DOHH2 (cell line): ENCODE measurements around the gene MYDGF.

Experiments
- H3F3A ChIP-seq: fragments of 200-600 bp; sonication (generic), shearing (Covaris generic); 2 replicates; pipeline ENCODE4 v1.6.0; 2016; ENCODE audit warnings: antibody characterized with exemption, mild to moderate bottlenecking; ENCODE audit not compliant: control insufficient read depth, insufficient read depth
- H3K27ac ChIP-seq: fragments of 200-600 bp; sonication (generic); 2 replicates; pipeline ENCODE4 v1.5.1; 2014; ENCODE audit warnings: low read depth, mild to moderate bottlenecking, low read length, moderate library complexity
- H3K27me3 ChIP-seq: fragments of 200-600 bp; sonication (generic); 2 replicates; pipeline ENCODE4 v1.6.1; 2014; ENCODE audit warnings: mild to moderate bottlenecking, low read length, mixed read lengths; ENCODE audit not compliant: control insufficient read depth
- H3K36me3 ChIP-seq: fragments of 200-600 bp; sonication (generic); 2 replicates; pipeline ENCODE4 v1.6.1; 2014; ENCODE audit warnings: mild to moderate bottlenecking, low read length, moderate library complexity, mixed read lengths; ENCODE audit not compliant: control insufficient read depth
- H3K4me1 ChIP-seq: fragments of 200-600 bp; sonication (generic); 2 replicates; pipeline ENCODE4 v1.6.1; 2014; ENCODE audit warnings: mild to moderate bottlenecking, low read length, mixed read lengths; ENCODE audit not compliant: control insufficient read depth
- H3K4me2 ChIP-seq: fragments of 200-600 bp; sonication (generic); 2 replicates; pipeline ENCODE4 v1.6.0; 2014; ENCODE audit warnings: mild to moderate bottlenecking, low read length, moderate library complexity
- H3K4me3 ChIP-seq: fragments of 200-600 bp; sonication (generic); 2 replicates; pipeline ENCODE4 v1.5.1; 2014; ENCODE audit warnings: mild to moderate bottlenecking, low read length, mixed read lengths
- H3K79me2 ChIP-seq: fragments of 200-600 bp; sonication (generic); 2 replicates; pipeline ENCODE4 v1.6.1; 2014; ENCODE audit warnings: mild to moderate bottlenecking, low read length, mixed read lengths; ENCODE audit not compliant: control insufficient read depth
- H3K9me2 ChIP-seq: fragments of 200-600 bp; sonication (generic); replicated peaks from 2 replicates; pipeline ENCODE4 v1.6.1; 2014; ENCODE audit warnings: mild to moderate bottlenecking, low read length, mixed read lengths; ENCODE audit not compliant: control insufficient read depth
- H3K9me3 ChIP-seq: fragments of 200-600 bp; sonication (generic); 2 replicates; pipeline ENCODE4 v1.6.1; 2014; ENCODE audit warnings: antibody characterized with exemption, low read length, mixed read lengths; ENCODE audit not compliant: control insufficient read depth, insufficient read depth
- H4K20me1 ChIP-seq: fragments of 200-600 bp; sonication (generic); 2 replicates; pipeline ENCODE4 v1.6.0; 2014; ENCODE audit warnings: low read depth, mild to moderate bottlenecking, antibody characterized with exemption, low read length, moderate library complexity; ENCODE audit not compliant: control insufficient read depth, insufficient read depth
- CTCF ChIP-seq: fragments of 200-600 bp; sonication (generic); IDR thresholded peaks from one replicate; pipeline ENCODE4 v1.5.1; 2014; ENCODE audit warnings: antibody characterized with exemption, mild to moderate bottlenecking, low read depth, low read length; ENCODE audit not compliant: poor library complexity, severe bottlenecking
- EZH2phosphoT487 ChIP-seq: fragments of 200-600 bp; sonication (generic); IDR thresholded peaks from 2 replicates; pipeline ENCODE4 v1.6.1; 2017; ENCODE audit warnings: borderline replicate concordance, mild to moderate bottlenecking, antibody characterized with exemption, low read length, moderate library complexity, mixed read lengths

MYDGF gene

GRCh38 chr19:4689403-4689802 is 19.3 kb upstream of the MYDGF start:
- Histone ChIP-seq H3K4me1 (no peaks in the 10 kb centered on the region), H3F3A (no peaks in the 10 kb centered on the region), H3K36me3 (peaks cover 50% of the 10 kb centered on the region), H3K9me3 (no peaks in the 10 kb centered on the region), H3K9me2 (no peaks in the 10 kb centered on the region), H4K20me1 (no peaks in the 10 kb centered on the region), H3K27me3 (no peaks in the 10 kb centered on the region), H3K27ac (no peak overlapping the region), H3K79me2 (no peaks in the 10 kb centered on the region), H3K4me2 (no peak overlapping the region), H3K4me3 (no peak overlapping the region)
- TF ChIP-seq CTCF (no peak), EZH2phosphoT487 (no peak)

- Histone ChIP-seq H3K9me2 (no peaks in the 10 kb centered on the region), H3K27me3 (no peaks in the 10 kb centered on the region), H3K27ac (no peak overlapping the region), H4K20me1 (no peaks in the 10 kb centered on the region), H3F3A (no peaks in the 10 kb centered on the region), H3K4me3 (no peak overlapping the region), H3K4me2 (no peak overlapping the region), H3K4me1 (no peaks in the 10 kb centered on the region), H3K79me2 (no peaks in the 10 kb centered on the region), H3K9me3 (no peaks in the 10 kb centered on the region), H3K36me3 (peaks cover 43% of the 10 kb centered on the region)
- no peak for TF ChIP-seq EZH2phosphoT487
- TF ChIP-seq CTCF, result no peak
Observed at GRCh38 chr19:4688587-4688986, 18.4 kb upstream of the MYDGF start.

GRCh38 chr19:4687396-4687795 is 17.3 kb upstream of the MYDGF start:
- H3K27ac ChIP-seq, result no peak overlapping the region
- peaks cover 32% of the 10 kb centered on the region for H3K36me3 ChIP-seq
- no peaks in the 10 kb centered on the region for H3K27me3 ChIP-seq
- no peaks in the 10 kb centered on the region for H3F3A ChIP-seq
- no peaks in the 10 kb centered on the region for H3K4me1 ChIP-seq
- TF ChIP-seq CTCF (no peak), EZH2phosphoT487 (no peak)
- H3K9me2 ChIP-seq, result no peaks in the 10 kb centered on the region
- H3K4me2 ChIP-seq, result no peak overlapping the region
- H3K4me3 ChIP-seq, result no peak overlapping the region
- H3K9me3 ChIP-seq, result no peaks in the 10 kb centered on the region
- H4K20me1 ChIP-seq, result no peaks in the 10 kb centered on the region
- H3K79me2 ChIP-seq, result no peaks in the 10 kb centered on the region

DNA sequence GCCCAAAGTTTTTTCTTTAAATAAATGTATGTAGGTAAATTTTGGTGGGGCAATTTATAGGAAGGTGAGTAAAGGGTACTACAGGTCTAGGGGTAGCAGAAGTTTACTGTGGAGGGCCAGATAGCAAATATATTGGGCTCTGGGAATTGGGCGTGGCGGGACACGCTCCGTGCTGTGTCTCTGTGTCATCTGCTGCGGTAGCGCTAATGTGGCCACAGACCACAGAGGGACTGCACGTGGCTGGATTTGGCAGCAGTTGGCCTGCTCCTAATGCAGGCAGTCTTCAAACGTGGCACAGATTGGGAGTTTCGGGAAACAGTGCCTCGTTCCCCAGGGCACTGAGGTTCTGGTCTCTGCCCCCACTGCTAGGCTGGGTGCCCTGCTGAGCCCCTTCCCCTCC is 16.6 kb upstream of the MYDGF start:
- Histone ChIP-seq H3K79me2 (no peaks in the 10 kb centered on the region), H3F3A (no peaks in the 10 kb centered on the region), H3K4me2 (no peak overlapping the region), H3K9me2 (no peaks in the 10 kb centered on the region), H3K9me3 (no peaks in the 10 kb centered on the region), H3K36me3 (peaks cover 26% of the 10 kb centered on the region; the same call in 1 of the 2 replicates), H3K27ac (no peak overlapping the region), H3K4me3 (no peak overlapping the region), H3K4me1 (no peaks in the 10 kb centered on the region), H4K20me1 (no peaks in the 10 kb centered on the region), H3K27me3 (no peaks in the 10 kb centered on the region)
- TF ChIP-seq EZH2phosphoT487 (no peak), CTCF (no peak)
